ENCODE measurements around the gene SPRN.
"Not testable (repeated sequence)": the region's sequence is repeated elsewhere in the genome, so short reads cannot be mapped to it uniquely, and the experiment has no call there.

SPRN gene

GRCh38 chr10:133439517-133440461 lies 15.4 kb upstream of the SPRN start:
- no peak for DNase-seq (ENCODE audit: low read depth, low spot score)

GRCh38 chr10:133438711-133439273 lies 14.4 kb upstream of the SPRN start:
- peak; percentile 36 for DNase-seq (ENCODE audit: low read depth, low spot score)

- DNase-seq (ENCODE audit: low read depth, low spot score): not testable (repeated sequence)
Observed at GRCh38 chr10:133432789-133433188, 8.4 kb upstream of the SPRN start.

DNA sequence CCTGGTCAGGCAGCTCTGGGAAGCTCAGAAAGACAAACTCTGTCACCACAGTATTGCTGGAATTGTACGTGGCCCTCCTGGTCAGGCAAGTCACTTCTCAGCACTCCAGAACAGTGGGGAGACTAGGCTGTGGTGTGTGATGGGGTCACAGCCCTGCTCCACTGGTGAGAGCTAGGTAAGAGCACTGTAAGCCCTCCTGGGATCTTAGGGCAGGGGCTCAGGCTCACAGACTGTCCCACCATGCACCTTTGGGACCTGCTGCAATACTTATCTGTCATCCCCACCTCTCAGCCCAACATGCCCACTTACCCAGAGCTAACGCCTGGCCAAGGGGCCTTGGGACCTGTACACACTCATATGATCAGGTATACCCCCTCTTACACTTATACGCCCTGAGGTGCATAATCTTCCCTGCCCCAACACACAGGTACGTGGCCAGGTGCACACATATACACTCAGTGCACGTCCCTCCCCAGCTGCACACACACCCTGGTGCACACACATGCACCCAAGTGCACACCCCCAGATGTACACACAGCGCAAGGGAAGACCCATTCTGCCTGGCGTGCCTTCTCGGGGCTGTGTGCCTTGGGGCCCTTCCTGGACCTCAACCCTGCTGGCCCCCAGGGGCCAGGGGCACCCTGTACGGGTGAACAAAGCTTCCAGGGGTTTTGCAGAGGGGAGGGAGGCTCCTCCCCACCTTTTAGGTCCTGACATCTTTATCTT lies 7.6 kb upstream of the SPRN start:
- not testable (repeated sequence) for DNase-seq (ENCODE audit: low read depth, low spot score)

- DNase-seq (ENCODE audit: low read depth, low spot score): not testable (repeated sequence)
Observed at GRCh38 chr10:133429571-133429970, 5.1 kb upstream of the SPRN start.

- not testable (repeated sequence) for DNase-seq (ENCODE audit: low read depth, low spot score)
Observed at GRCh38 chr10:133424102-133424501, 323 bp downstream of the SPRN start.

- DNase-seq (ENCODE audit: low read depth, low spot score): no peak
Observed at GRCh38 chr10:133422807-133423771, 1.3 kb downstream of the SPRN start.

GRCh38 chr10:133422223-133422806 lies 2.1 kb downstream of the SPRN start:
- DNase-seq (ENCODE audit: low read depth, low spot score): peak; percentile 15

GRCh38 chr10:133421336-133422222 lies 2.8 kb downstream of the SPRN start:
- DNase-seq (ENCODE audit: low read depth, low spot score): no peak

- no peak for DNase-seq (ENCODE audit: low read depth, low spot score)
Observed at GRCh38 chr10:133420579-133420978, 3.8 kb downstream of the SPRN start.

DNA sequence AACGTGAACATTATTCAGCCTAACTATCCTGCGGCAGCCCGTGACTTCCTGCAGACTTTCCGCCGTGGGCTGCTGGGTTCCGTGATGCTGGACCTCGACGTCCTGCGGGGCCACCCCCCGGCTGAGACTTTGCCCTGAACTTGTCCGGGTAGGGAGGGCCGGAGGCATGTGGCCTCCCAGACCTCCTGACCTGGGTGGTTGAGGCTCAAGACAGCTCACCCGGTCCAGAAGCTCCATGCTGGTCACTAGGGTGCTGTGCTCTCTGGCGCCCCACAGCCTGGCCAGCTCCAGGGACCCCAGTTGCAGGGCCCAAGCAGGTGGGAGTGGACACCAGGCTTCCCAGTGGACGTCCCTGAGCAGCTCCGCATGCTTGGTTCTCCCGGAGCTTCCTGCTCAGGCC lies 4.4 kb downstream of the SPRN start:
- no peak for DNase-seq (ENCODE audit: low read depth, low spot score)

- no peak for DNase-seq (ENCODE audit: low read depth, low spot score)
Observed at GRCh38 chr10:133419211-133419950, 5.0 kb downstream of the SPRN start.

- no peak for DNase-seq (ENCODE audit: low read depth, low spot score)
Observed at GRCh38 chr10:133418289-133418993, 6.0 kb downstream of the SPRN start.

DNA sequence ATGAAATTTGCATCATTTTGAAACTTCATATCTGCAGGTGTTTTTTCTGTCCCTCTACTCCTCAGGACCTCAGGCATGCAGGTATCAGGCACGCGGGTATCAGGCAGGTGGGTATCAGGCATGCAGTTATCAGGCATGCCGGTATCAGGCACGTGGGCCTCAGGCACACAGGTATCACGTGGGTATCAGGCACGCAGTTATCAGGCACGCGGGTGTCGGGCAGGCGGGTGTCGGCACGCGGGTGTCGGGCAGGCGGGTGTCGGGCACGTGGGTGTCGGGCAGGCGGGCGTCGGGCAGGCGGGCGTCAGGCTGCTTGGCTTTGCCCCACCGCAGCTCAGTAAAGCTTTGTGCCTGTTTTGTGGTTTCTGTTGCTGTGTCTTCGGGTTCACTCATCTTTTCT lies 8.7 kb downstream of the SPRN start:
- DNase-seq (ENCODE audit: low read depth, low spot score): no peak

DNA sequence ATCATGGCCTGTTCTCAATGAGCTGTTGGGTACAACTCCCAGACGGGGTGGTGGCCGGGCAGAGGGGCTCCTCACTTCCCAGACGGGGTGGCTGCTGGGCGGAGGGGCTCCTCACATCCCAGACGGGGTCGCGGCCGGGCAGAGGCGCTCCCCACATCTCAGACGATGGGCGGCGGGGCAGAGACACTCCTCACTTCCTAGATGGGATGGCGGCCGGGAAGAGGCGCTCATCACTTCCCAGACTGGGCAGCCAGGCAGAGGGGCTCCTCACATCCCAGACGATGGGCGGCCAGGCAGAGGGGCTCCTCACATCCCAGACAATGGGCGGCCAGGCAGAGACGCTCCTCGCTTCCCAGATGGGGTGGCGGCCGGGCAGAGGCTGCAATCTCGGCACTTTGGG lies 10.0 kb downstream of the SPRN start:
- DNase-seq (ENCODE audit: low read depth, low spot score): not testable (repeated sequence)

DNA sequence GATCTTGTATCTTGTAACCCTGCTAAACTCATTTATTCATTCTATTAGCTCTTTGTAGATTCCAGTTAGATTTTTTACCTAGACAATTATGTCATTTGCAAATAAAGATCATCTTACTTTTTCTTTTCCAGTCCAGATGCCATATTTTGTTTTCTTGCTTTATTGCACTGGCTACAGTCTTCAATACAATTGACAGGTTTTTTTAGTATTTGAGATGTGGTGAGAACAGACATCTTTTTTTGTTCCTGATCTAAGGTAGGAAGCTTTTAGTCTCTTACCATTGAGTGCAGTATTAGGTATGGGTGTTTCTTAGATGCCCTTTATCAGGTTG lies 12.1 kb downstream of the SPRN start:
- DNase-seq (ENCODE audit: low read depth, low spot score): no peak

- DNase-seq (ENCODE audit: low read depth, low spot score): no peak
Observed at GRCh38 chr10:133411523-133412380, 12.7 kb downstream of the SPRN start.
